Spleen (tissue), 11 donors: ENCODE data around the gene IKZF4. TPM values are rescaled to one million over a fixed set of nuclear protein-coding genes. Genes with fewer than 3 reads are reported as not detected.
"Not testable (repeated sequence)": the region's sequence is repeated elsewhere in the genome, so short reads cannot be mapped to it uniquely, and the experiment has no call there.

Experiments used
- DNase-seq: peaks from one replicate; pipeline ENCODE4 v3.0.0-alpha.2; 2020
- H3K27ac ChIP-seq, 8 donors: fragments of 200-600 bp; sonication (generic) in 7 of 8; 1 replicate in 4 of 8; 2 replicates in 4 of 8; pipeline versions ENCODE4 v1.5.0 to v1.8.0; 2016 to 2021; ENCODE audit warnings: inconsistent platforms in 4 of 8, mild to moderate bottlenecking in 4 of 8, moderate library complexity in 1 of 8
- H3K27me3 ChIP-seq, 7 donors: fragments of 200-600 bp; sonication (generic) in 6 of 7; replicated peaks in 1 of 7; 1 replicate in 4 of 7; 2 replicates in 3 of 7; pipeline versions ENCODE4 v1.5.0 to v1.8.0; 2016 to 2021; ENCODE audit warnings: inconsistent platforms in 3 of 7, mild to moderate bottlenecking in 1 of 7
- H3K36me3 ChIP-seq, 6 donors: fragments of 200-600 bp; sonication (generic) in 5 of 6; 1 replicate in 4 of 6; 2 replicates in 2 of 6; pipeline versions ENCODE4 v1.5.0 to v1.8.0; 2016 to 2021; ENCODE audit warnings: inconsistent platforms in 2 of 6
- H3K4me1 ChIP-seq, 6 donors: fragments of 200-600 bp; sonication (generic) in 5 of 6; 1 replicate in 3 of 6; 2 replicates in 3 of 6; pipeline versions ENCODE4 v1.5.0 to v1.8.0; 2016 to 2021; ENCODE audit warnings: inconsistent platforms in 3 of 6
- H3K4me3 ChIP-seq, 8 donors: fragments of 200-600 bp; sonication (generic) in 7 of 8; 1 replicate in 4 of 8; 2 replicates in 4 of 8; pipeline versions ENCODE4 v1.5.0 to v1.8.0; 2016 to 2021; ENCODE audit warnings: inconsistent platforms in 4 of 8, mild to moderate bottlenecking in 4 of 8, moderate library complexity in 2 of 8
- H3K9me3 ChIP-seq, 8 donors: fragments of 200-600 bp; sonication (generic) in 7 of 8; 1 replicate in 4 of 8; 2 replicates in 4 of 8; pipeline versions ENCODE4 v1.5.0 to v1.8.0; 2016 to 2021; ENCODE audit warnings: inconsistent platforms in 4 of 8
- POLR2A ChIP-seq, 3 donors: fragments of 450-650 bp; IDR thresholded peaks; one replicate each; pipeline ENCODE4 v1.5.1; 2017; ENCODE audit warnings: antibody characterized with exemption in 3 of 3, mild to moderate bottlenecking in 1 of 3
- POLR2AphosphoS5 ChIP-seq, 3 donors: sonication (generic); formaldehyde crosslinking; IDR thresholded peaks; one replicate each; pipeline ENCODE4 v1.5.1; 2017; ENCODE audit warnings: antibody characterized with exemption in 3 of 3
- WGBS, 5 donors: extraction: QIAGEN DNeasy Blood & Tissue Kit in 3 of 5; methylation state at CpG; one replicate each; pipeline versions ENCODE4 v1.1.5 to v1.1.7; 2013 to 2018; 5-methylcytosine and 5-hydroxymethylcytosine counted together
- intact Hi-C: fragments of 100-400 bp; cut with DNase I; formaldehyde crosslinking; loops from one replicate; pipeline ENCODE4 v1.15.0; 2023; ENCODE audit warnings: low total_unique reads
- polyA plus RNA-seq, 3 donors: library from polyadenylated mRNA; stranded (reverse); fragments of 200-250 nt; gene quantifications; one replicate each; pipeline ENCODE4 v1.2.1, GENCODE V29; 2013
- total RNA-seq, 7 donors: library from RNA; depleted of rRNA in 3 of 7; stranded (reverse); fragments of >200 nt in 3 of 7; fragmentation: NEBNext Ultra II Directional in 4 of 7; extraction: Animal tissue kit (Norgen Biotek cat#: 25700) in 4 of 7; gene quantifications; one replicate each; pipeline versions ENCODE4 v1.1.0 to v1.2.1, GENCODE V29; 2016 to 2021
- TF ChIP-seq, protein P1 (sequence below), 11 experiments: fragments of 200-600 bp in 7 of 11; fragments of 450-650 bp in 4 of 11; sonication (generic) in 4 of 11; IDR thresholded peaks in 8 of 11; conservative IDR thresholded peaks in 3 of 11; 1 replicate in 7 of 11; 2 replicates in 4 of 11; pipeline versions ENCODE4 v1.4.0 to v1.8.0; 2016 to 2021; ENCODE audit warnings: antibody characterized with exemption in 11 of 11, inconsistent platforms in 4 of 11, mild to moderate bottlenecking in 1 of 11
- donor health status: healthy with polysubstance abuse.
- donor health status: DM: no; HTN: no; CAD: no; lungs with moderate emphysema.
- donor health status: DM: no; HTN: no; CAD: no.
- donor health status: Bipolar disorder and iron deficiency.
- donor health status: healthy.
- donor health status: DM: no; HTN: no; CAD: no.
- donor health status: DM: yes; HTN: yes; CAD: no.

The IKZF4 gene
- total and polyA plus RNA-seq, 10 donors = 0.80 to 9.3 (median 5.7) TPM

DNA sequence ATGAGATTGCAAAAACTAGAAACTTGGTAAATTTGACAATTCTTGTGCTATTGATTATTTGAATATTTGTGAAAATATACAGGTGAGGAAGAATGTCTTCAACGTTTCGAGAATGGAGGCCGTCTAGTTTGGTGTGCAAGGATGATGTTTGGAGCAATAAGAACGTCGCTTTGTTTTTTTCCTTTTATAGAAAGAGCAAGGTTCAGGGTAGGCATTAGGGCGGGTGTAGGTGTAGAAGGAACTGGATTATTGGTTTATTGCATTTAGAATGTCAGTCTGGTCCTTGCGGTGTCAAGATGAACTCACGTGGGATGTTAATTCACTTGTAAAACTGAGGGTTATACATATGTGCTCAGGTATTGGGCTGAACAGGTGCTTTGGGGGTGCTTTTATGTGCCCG lies 22.0 kb downstream of the IKZF4 start:
- Histone ChIP-seq H3K27me3 (no peaks in the 10 kb centered on the region), H3K4me3 (peak overlapping the region; percentile 70 to 96 (median 82)), H3K27ac (peak overlapping the region; percentile 90 to 99 (median 96)), H3K9me3 (no peaks in the 10 kb centered on the region), H3K36me3 (peaks cover 0 to 38% (median 29%) of the 10 kb centered on the region in 6 donors), H3K4me1 (peaks cover 15 to 46% (median 37%) of the 10 kb centered on the region in 6 donors)
- no peak for DNase-seq
- intact Hi-C loops = loop anchor here (5.0 kb wide), 2 partner anchors 46 to 301 kb away; partner anchors contain the start of genes GDF11 and SUOX
- WGBS, 5 donors = 37 to 49% (median 40%) methylated on average over 9 of the region's 9 CpGs
- TF ChIP-seq POLR2AphosphoS5 (IDR thresholded peaks at IDR 0.05) (no peak), POLR2A (IDR thresholded peaks at IDR 0.05) (no peak)
- TF ChIP-seq, protein P1, sequence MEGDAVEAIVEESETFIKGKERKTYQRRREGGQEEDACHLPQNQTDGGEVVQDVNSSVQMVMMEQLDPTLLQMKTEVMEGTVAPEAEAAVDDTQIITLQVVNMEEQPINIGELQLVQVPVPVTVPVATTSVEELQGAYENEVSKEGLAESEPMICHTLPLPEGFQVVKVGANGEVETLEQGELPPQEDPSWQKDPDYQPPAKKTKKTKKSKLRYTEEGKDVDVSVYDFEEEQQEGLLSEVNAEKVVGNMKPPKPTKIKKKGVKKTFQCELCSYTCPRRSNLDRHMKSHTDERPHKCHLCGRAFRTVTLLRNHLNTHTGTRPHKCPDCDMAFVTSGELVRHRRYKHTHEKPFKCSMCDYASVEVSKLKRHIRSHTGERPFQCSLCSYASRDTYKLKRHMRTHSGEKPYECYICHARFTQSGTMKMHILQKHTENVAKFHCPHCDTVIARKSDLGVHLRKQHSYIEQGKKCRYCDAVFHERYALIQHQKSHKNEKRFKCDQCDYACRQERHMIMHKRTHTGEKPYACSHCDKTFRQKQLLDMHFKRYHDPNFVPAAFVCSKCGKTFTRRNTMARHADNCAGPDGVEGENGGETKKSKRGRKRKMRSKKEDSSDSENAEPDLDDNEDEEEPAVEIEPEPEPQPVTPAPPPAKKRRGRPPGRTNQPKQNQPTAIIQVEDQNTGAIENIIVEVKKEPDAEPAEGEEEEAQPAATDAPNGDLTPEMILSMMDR (IDR thresholded peaks at IDR 0.05 in 8 of 11, conservative IDR thresholded peaks at IDR 0.05 in 3 of 11) = no peak

DNA sequence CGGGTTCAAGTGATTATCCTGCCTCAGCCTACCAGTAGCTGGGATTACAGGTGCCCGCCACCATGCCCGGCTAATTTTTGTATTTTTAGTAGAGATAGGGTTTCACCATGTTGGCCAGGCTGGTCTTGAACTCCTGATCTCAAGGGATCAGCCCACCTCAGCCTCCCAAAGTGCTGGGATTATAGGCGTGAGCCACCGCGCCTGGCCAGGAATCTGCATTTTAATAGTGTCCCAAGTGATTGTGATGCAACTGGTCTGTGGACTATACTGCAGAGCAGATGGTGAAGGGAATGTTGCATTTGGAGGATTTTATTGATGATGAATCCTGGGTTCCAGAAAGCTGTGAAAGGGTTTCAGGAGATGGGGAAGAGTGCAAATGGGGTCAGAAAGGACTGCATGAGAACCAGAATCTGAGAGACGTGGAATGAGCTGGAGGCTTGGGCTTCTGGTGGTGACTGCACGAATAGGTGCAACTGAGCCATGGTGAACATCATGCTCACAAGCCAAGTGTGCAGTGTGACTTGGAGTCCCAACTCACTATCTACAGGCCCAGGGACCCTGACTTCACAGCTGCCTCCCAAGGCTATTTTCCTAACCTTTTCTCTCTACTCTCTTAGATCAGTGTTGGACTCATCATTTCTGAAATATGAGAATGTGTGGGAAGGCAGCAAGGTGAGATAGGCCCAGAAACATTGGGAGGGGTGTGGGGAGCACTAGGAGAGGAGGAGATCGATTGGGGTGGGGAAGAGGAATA lies 25.4 kb downstream of the IKZF4 start:
- peak; percentile 45 for DNase-seq
- H3K4me1 ChIP-seq = peaks cover 12 to 39% (median 30%) of the 10 kb centered on the region in 6 donors
- no peak for TF ChIP-seq POLR2A (IDR thresholded peaks at IDR 0.05)
- peak in 1 of 3 donors; percentile 36 for TF ChIP-seq POLR2AphosphoS5 (IDR thresholded peaks at IDR 0.05)
- TF ChIP-seq, protein P1 (IDR thresholded peaks at IDR 0.05 in 8 of 11, conservative IDR thresholded peaks at IDR 0.05 in 3 of 11) = no peak
- no peaks in the 10 kb centered on the region for H3K27me3 ChIP-seq
- no peaks in the 10 kb centered on the region for H3K9me3 ChIP-seq
- H3K27ac ChIP-seq = peak overlapping the region in 3 of 8 donors; percentile 9 to 36 (median 26)
- 82 to 92% (median 86%) methylated on average over 9 of the region's 9 CpGs for WGBS, 5 donors
- peaks cover 0 to 38% (median 29%) of the 10 kb centered on the region in 6 donors for H3K36me3 ChIP-seq
- intact Hi-C loops = loop anchor here (2.0 kb wide), 1 partner anchor 59 kb away; the partner anchor contains the start of gene PA2G4
- H3K4me3 ChIP-seq = no peak overlapping the region

DNA sequence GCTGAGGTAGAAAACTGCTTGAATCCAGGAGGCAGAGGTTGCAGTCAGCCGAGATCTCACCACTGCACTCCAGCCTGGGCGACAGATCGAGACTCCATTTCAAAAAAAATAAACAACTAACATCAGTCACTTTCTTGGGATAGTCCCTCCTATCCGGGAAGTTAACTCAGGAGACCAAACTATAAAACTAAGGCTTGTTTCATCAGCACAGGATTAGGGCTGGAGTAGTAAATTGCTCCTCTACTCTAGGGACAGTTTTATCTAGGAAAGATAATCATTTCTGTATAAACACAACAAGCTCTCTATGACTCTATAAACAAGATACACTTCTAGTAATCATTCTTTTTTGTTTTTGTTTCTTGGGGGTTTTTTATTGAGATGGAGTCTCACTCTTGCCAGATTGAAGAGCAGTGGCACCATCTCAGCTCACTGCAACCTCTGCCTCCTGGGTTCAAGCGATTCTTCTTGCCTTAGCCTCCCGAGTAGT lies 32.6 kb downstream of the IKZF4 start:
- Histone ChIP-seq H3K4me3 (no peak overlapping the region), H3K27me3 (no peaks in the 10 kb centered on the region), H3K36me3 (no peaks in the 10 kb centered on the region), H3K4me1 (no peaks in the 10 kb centered on the region), H3K9me3 (no peaks in the 10 kb centered on the region), H3K27ac (no peak overlapping the region)
- no peak for DNase-seq
- intact Hi-C loops = no loop called here
- TF ChIP-seq, protein P1 (IDR thresholded peaks at IDR 0.05 in 8 of 11, conservative IDR thresholded peaks at IDR 0.05 in 3 of 11) = no peak
- TF ChIP-seq POLR2AphosphoS5 (IDR thresholded peaks at IDR 0.05) (no peak), POLR2A (IDR thresholded peaks at IDR 0.05) (no peak)
- 84 to 89% (median 87%) methylated on average over 6 of the region's 6 CpGs for WGBS, 5 donors

DNA sequence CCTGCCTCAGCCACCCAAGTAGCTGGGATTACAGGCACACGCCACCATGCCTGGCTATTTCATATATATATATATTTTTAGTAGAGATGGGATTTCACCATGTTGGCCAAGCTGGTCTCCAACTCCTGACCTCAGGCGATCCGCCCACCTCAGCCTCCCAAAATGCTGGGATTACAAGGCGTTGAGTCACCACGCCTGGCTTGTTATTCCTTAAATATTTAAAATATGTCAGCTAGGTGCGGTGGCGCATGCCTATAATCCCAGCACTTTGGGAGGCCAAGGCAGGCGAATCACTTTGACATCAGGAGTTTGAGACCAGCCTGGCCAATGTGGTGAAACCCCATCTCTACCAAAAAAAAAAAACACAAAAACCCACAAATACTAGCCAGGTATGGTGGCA lies 39.1 kb downstream of the IKZF4 start:
- H3K4me3 ChIP-seq, H3K4me1 ChIP-seq, H3K9me3 ChIP-seq, DNase-seq, intact Hi-C loops, H3K36me3 ChIP-seq, H3K27ac ChIP-seq, H3K27me3 ChIP-seq: not testable (repeated sequence)
- WGBS, 5 donors = 84 to 95% (median 95%) methylated on average over 8 of the region's 8 CpGs
